DMS153 treated with DMSO at 0.1 percent for 48 hours (cell line): ENCODE data around the gene MRPL17.
"Not testable (repeated sequence)": the region's sequence is repeated elsewhere in the genome, so short reads cannot be mapped to it uniquely, and the experiment has no call there.

Source experiments
- DNase-seq: peaks from one replicate; lab custom pipeline; 2025; ENCODE audit not compliant: unreplicated experiment; lab: John Stamatoyannopoulos, UW

MRPL17 gene

GRCh38 chr11:6682936-6683861 lies at the start of gene MRPL17:
MRPL17 (minus strand) TSS chr11:6683340; CDS start chr11:6683296, 44 bp downstream.
- peak; percentile 98 for DNase-seq

GRCh38 chr11:6727971-6728760 lies 45.0 kb upstream of the MRPL17 start:
- no peak for DNase-seq

- no peak for DNase-seq
Observed at GRCh38 chr11:6725386-6725896, 42.3 kb upstream of the MRPL17 start.

GRCh38 chr11:6724013-6724412 lies 40.9 kb upstream of the MRPL17 start:
- no peak for DNase-seq

GRCh38 chr11:6721343-6721742 lies 38.2 kb upstream of the MRPL17 start:
- DNase-seq: no peak

GRCh38 chr11:6719576-6719975 lies 36.4 kb upstream of the MRPL17 start:
- DNase-seq: no peak

- DNase-seq: no peak
Observed at GRCh38 chr11:6717426-6717825, 34.3 kb upstream of the MRPL17 start.

GRCh38 chr11:6711552-6711951 lies 28.4 kb upstream of the MRPL17 start:
- not testable (repeated sequence) for DNase-seq

- no peak for DNase-seq
Observed at GRCh38 chr11:6708876-6709275, 25.7 kb upstream of the MRPL17 start.

GRCh38 chr11:6705905-6706535 lies 22.9 kb upstream of the MRPL17 start:
- peak; percentile 12 for DNase-seq

GRCh38 chr11:6703247-6704063 lies 20.3 kb upstream of the MRPL17 start:
- no peak for DNase-seq

GRCh38 chr11:6701955-6702354 lies 18.8 kb upstream of the MRPL17 start:
- DNase-seq: not testable (repeated sequence)

- DNase-seq: no peak
Observed at GRCh38 chr11:6695377-6695776, 12.2 kb upstream of the MRPL17 start.

- DNase-seq: no peak
Observed at GRCh38 chr11:6694229-6694535, 11.0 kb upstream of the MRPL17 start.

GRCh38 chr11:6693342-6694228 lies 10.4 kb upstream of the MRPL17 start:
- DNase-seq: no peak

- no peak for DNase-seq
Observed at GRCh38 chr11:6692128-6692527, 9.0 kb upstream of the MRPL17 start.

- not testable (repeated sequence) for DNase-seq
Observed at GRCh38 chr11:6690431-6691132, 7.4 kb upstream of the MRPL17 start.

- no peak for DNase-seq
Observed at GRCh38 chr11:6687876-6688275, 4.7 kb upstream of the MRPL17 start.

GRCh38 chr11:6686006-6686405 lies 2.9 kb upstream of the MRPL17 start:
- no peak for DNase-seq
